Neural cell (in vitro differentiated cells): Measurements from ENCODE around the gene SV2B. TPM values are rescaled to one million over a fixed set of nuclear protein-coding genes. Genes with fewer than 3 reads are reported as not detected.

ENCODE experiments used
- H2AFZ ChIP-seq: fragments of 200-600, 300-800 bp; sonication (generic), shearing (Covaris generic); 2 replicates; pipeline ENCODE4 v1.6.0; 2014; ENCODE audit warnings: low read depth, mild to moderate bottlenecking, antibody characterized with exemption, low read length, moderate library complexity
- H3F3A ChIP-seq: fragments of 200-600 bp; shearing (Covaris generic); 2 replicates; pipeline ENCODE4 v1.6.1; 2016; ENCODE audit warnings: mild to moderate bottlenecking, moderate library complexity, mixed read lengths, antibody characterized with exemption, low read length; ENCODE audit not compliant: insufficient read depth, poor library complexity, severe bottlenecking
- H3K27ac ChIP-seq: fragments of 200-600, 300-800 bp; sonication (generic), shearing (Covaris generic); 2 replicates; pipeline ENCODE4 v1.5.1; 2014; ENCODE audit warnings: mild to moderate bottlenecking, low read length, moderate library complexity
- H3K27me3 ChIP-seq: fragments of 300-800, 200-600 bp; sonication (generic), shearing (Covaris generic); 2 replicates; pipeline ENCODE4 v1.6.0; 2014; ENCODE audit warnings: mild to moderate bottlenecking, low read depth, low read length, moderate library complexity; ENCODE audit not compliant: insufficient read depth
- H3K36me3 ChIP-seq: fragments of 300-800, 200-600 bp; sonication (generic), shearing (Covaris generic); 2 replicates; pipeline ENCODE4 v1.5.1; 2014; ENCODE audit warnings: mild to moderate bottlenecking, antibody characterized with exemption, low read length, moderate library complexity; ENCODE audit not compliant: insufficient read depth
- H3K4me2 ChIP-seq: fragments of 300-800, 200-600 bp; sonication (generic), shearing (Covaris generic); 2 replicates; pipeline ENCODE4 v1.6.0; 2014; ENCODE audit warnings: mild to moderate bottlenecking, low read length
- H3K4me3 ChIP-seq: fragments of 300-800, 200-600 bp; sonication (generic), shearing (Covaris generic); 2 replicates; pipeline ENCODE4 v1.5.1; 2014; ENCODE audit warnings: mild to moderate bottlenecking, low read length, moderate library complexity
- H3K79me2 ChIP-seq: fragments of 200-600 bp; shearing (Covaris generic); replicated peaks from 2 replicates; pipeline ENCODE4 v1.6.0; 2014; ENCODE audit warnings: mild to moderate bottlenecking, low read length, moderate library complexity; ENCODE audit not compliant: insufficient read depth
- H3K9ac ChIP-seq: fragments of 300-800, 200-600 bp; sonication (generic), shearing (Covaris generic); 2 replicates; pipeline ENCODE4 v1.6.1; 2016; ENCODE audit warnings: mild to moderate bottlenecking, low read length, mixed read lengths
- H3K9me2 ChIP-seq: fragments of 200-600 bp; shearing (Covaris generic); 2 replicates; pipeline ENCODE4 v1.6.1; 2016; ENCODE audit warnings: mild to moderate bottlenecking, low read length, mixed read lengths; ENCODE audit not compliant: insufficient read depth
- H3K9me3 ChIP-seq: fragments of 200-600, 300-800 bp; sonication (generic), shearing (Covaris generic); 2 replicates; pipeline ENCODE4 v1.6.1; 2016; ENCODE audit warnings: mild to moderate bottlenecking, mixed run types, low read length, moderate library complexity, mixed read lengths
- H4K20me1 ChIP-seq: fragments of 200-600 bp; shearing (Covaris generic); 2 replicates; pipeline ENCODE4 v1.6.1; 2016; ENCODE audit warnings: mild to moderate bottlenecking, mixed run types; ENCODE audit not compliant: insufficient read depth
- CTCF ChIP-seq: fragments of 450-650 bp; IDR thresholded peaks from 2 replicates; pipeline ENCODE4 v1.5.1; 2014; ENCODE audit warnings: antibody characterized with exemption, mild to moderate bottlenecking, moderate library complexity; ENCODE audit not compliant: poor library complexity, severe bottlenecking
- EP300 ChIP-seq: fragments of 450-650 bp; conservative IDR thresholded peaks from 2 replicates; pipeline ENCODE4 v1.6.1; 2014; ENCODE audit warnings: antibody characterized with exemption, mild to moderate bottlenecking, moderate library complexity; ENCODE audit not compliant: poor library complexity, severe bottlenecking
- EZH2 ChIP-seq: fragments of 200-600, 300-800 bp; shearing (Covaris generic), sonication (generic); IDR thresholded peaks from 2 replicates; pipeline ENCODE4 v1.6.1; 2014; ENCODE audit warnings: antibody characterized with exemption, low read length, borderline replicate concordance, mild to moderate bottlenecking; ENCODE audit not compliant: insufficient read depth, poor library complexity, severe bottlenecking
- MXI1 ChIP-seq: fragments of 450-650 bp; conservative IDR thresholded peaks from 2 replicates; pipeline ENCODE4 v1.6.1; 2014; ENCODE audit warnings: antibody characterized with exemption, mild to moderate bottlenecking; ENCODE audit not compliant: poor library complexity, severe bottlenecking
- POLR2AphosphoS5 ChIP-seq: IDR thresholded peaks from 2 replicates; pipeline ENCODE4 v1.6.1; 2012
- RAD21 ChIP-seq: fragments of 450-650 bp; conservative IDR thresholded peaks from 2 replicates; pipeline ENCODE4 v1.6.1; 2014; ENCODE audit warnings: antibody characterized with exemption, mild to moderate bottlenecking, moderate library complexity
- REST ChIP-seq: IDR thresholded peaks from 2 replicates; pipeline ENCODE4 v1.6.1; 2012; ENCODE audit warnings: borderline replicate concordance
- SMC3 ChIP-seq: fragments of 450-650 bp; conservative IDR thresholded peaks from 2 replicates; pipeline ENCODE4 v1.6.1; 2014; ENCODE audit warnings: antibody characterized with exemption, mild to moderate bottlenecking, moderate library complexity; ENCODE audit not compliant: poor library complexity
- TAF1 ChIP-seq: IDR thresholded peaks from 2 replicates; pipeline ENCODE4 v1.6.1; 2012; ENCODE audit warnings: low read depth
- polyA plus RNA-seq: library from polyadenylated mRNA; depleted of rRNA; stranded (reverse); fragments of >200 nt; gene quantifications from 2 replicates; pipeline ENCODE4 v1.2.3, GENCODE V29; 2014

SV2B gene
- polyA plus RNA-seq, 1 donor from 2014 or later: 0.38 TPM

GRCh38 chr15:91101608-91101920, 1.5 kb downstream of the SV2B start:
- H3K36me3 ChIP-seq: no peaks in the 10 kb centered on the region
- H3K9ac ChIP-seq: no peak overlapping the region
- H3K79me2 ChIP-seq: no peaks in the 10 kb centered on the region
- H3K4me2 ChIP-seq: no peak overlapping the region
- no peaks in the 10 kb centered on the region for H4K20me1 ChIP-seq
- H3F3A ChIP-seq: no peaks in the 10 kb centered on the region
- no peaks in the 10 kb centered on the region for H3K9me2 ChIP-seq
- H2AFZ ChIP-seq: no peak overlapping the region
- no peak overlapping the region for H3K27ac ChIP-seq
- H3K9me3 ChIP-seq: no peaks in the 10 kb centered on the region
- H3K27me3 ChIP-seq: peaks cover 64% of the 10 kb centered on the region
- TF ChIP-seq EP300: no peak
- TF ChIP-seq RAD21: no peak
- TF ChIP-seq EZH2: no peak
- TF ChIP-seq SMC3: no peak
- TF ChIP-seq TAF1: no peak
- TF ChIP-seq POLR2AphosphoS5: no peak
- no peak for TF ChIP-seq MXI1
- no peak for TF ChIP-seq CTCF
- TF ChIP-seq REST: no peak
- peak overlapping the region; percentile 79 for H3K4me3 ChIP-seq

- Histone ChIP-seq H3K9me3 (no peaks in the 10 kb centered on the region), H3K27me3 (peaks cover 56% of the 10 kb centered on the region), H3K79me2 (no peaks in the 10 kb centered on the region), H4K20me1 (no peaks in the 10 kb centered on the region), H3F3A (no peaks in the 10 kb centered on the region), H3K9me2 (no peaks in the 10 kb centered on the region), H3K9ac (no peak overlapping the region), H3K4me3 (no peak overlapping the region), H3K36me3 (no peaks in the 10 kb centered on the region), H2AFZ (no peak overlapping the region), H3K27ac (no peak overlapping the region), H3K4me2 (no peak overlapping the region)
- TF ChIP-seq SMC3 (no peak), POLR2AphosphoS5 (no peak), RAD21 (no peak), REST (no peak), TAF1 (no peak), CTCF (no peak), EZH2 (no peak), MXI1 (no peak), EP300 (no peak)
Measured at GRCh38 chr15:91102546-91103330, 2.7 kb downstream of the SV2B start.
